K562 (cell line): ENCODE data around the gene EDARADD. TPM values are rescaled to one million over a fixed set of nuclear protein-coding genes. Genes with fewer than 3 reads are reported as not detected.

Source experiments
- ATAC-seq: fragments of 200-7000 bp; cut with Tn5 transposase; 3 replicates; pipeline ENCODE4 v1.9.1; 2020; ENCODE audit warnings: moderate library complexity
- BruUV-seq: library from RNA; stranded (reverse); fragments of 400-500 nt; replicated peaks from 2 replicates; lab custom pipeline; 2021; lab: Mats Ljungman, UMichigan
- CTCF ChIA-PET: fragments of 300-600 bp; formaldehyde crosslinking; extraction: SDS; loops from one replicate; lab custom pipeline; 2021; ENCODE audit warnings: low intra/inter-chr PET ratio; lab: Yijun Ruan, JAX
- POLR2A ChIA-PET: fragments of 300-600, 350-650 bp; sonication (Branson Sonifier 250); formaldehyde crosslinking; extraction: SDS; loops from one replicate; lab custom pipeline; 2021; ENCODE audit warnings: antibody characterized with exemption, inconsistent platforms; lab: Yijun Ruan, JAX
- DNase-seq, 4 experiments: peaks; one replicate each; pipeline versions ENCODE4 v3.0.0 to v3.0.0-alpha.2; 2011 to 2018; ENCODE audit warnings: low spot score in 3 of 4, mixed read lengths in 3 of 4; ENCODE audit errors: extremely low read depth in 1 of 4
- FAIRE-seq: peaks from 2 replicates; lab custom pipeline; 2011; peaks lifted over from hg19 to GRCh38; lab: Jason Lieb, UNC
- H2AFZ ChIP-seq: 2 replicates; pipeline ENCODE4 v1.6.0; 2011; ENCODE audit warnings: low read depth, low read length, control low read depth, inconsistent platforms
- H3K27ac ChIP-seq: fragments of 200-600 bp; 3 replicates; pipeline ENCODE4 v1.8.0; 2011; ENCODE audit warnings: low read depth, mild to moderate bottlenecking, control low read depth, inconsistent platforms, low read length, moderate library complexity, mixed read lengths; ENCODE audit errors: extremely low read depth
- H3K27me3 ChIP-seq, 2 experiments: fragments of 300-600 bp in 1 of 2; 2 replicates in 1 of 2; 3 replicates in 1 of 2; pipeline versions ENCODE4 v1.6.0 to v1.8.0; 2011; ENCODE audit warnings: inconsistent platforms in 2 of 2, low read length in 2 of 2, mild to moderate bottlenecking in 1 of 2, mixed read lengths in 1 of 2, moderate library complexity in 1 of 2; ENCODE audit not compliant: control insufficient read depth in 2 of 2, insufficient read depth in 2 of 2
- H3K36me3 ChIP-seq: fragments of 300-600 bp; 3 replicates; pipeline ENCODE4 v1.8.0; 2011; ENCODE audit warnings: mild to moderate bottlenecking, low read length, inconsistent platforms; ENCODE audit not compliant: control insufficient read depth, insufficient read depth
- H3K4me1 ChIP-seq, 2 experiments: fragments of 200-600 bp in 1 of 2; replicated peaks in 1 of 2; 2 replicates in 1 of 2; 3 replicates in 1 of 2; pipeline versions ENCODE4 v1.5.1 to v1.8.0; 2011; ENCODE audit warnings: inconsistent platforms in 2 of 2, low read length in 2 of 2, mild to moderate bottlenecking in 1 of 2, mixed read lengths in 1 of 2, moderate library complexity in 1 of 2; ENCODE audit not compliant: control insufficient read depth in 2 of 2, insufficient read depth in 2 of 2
- H3K4me2 ChIP-seq: 2 replicates; pipeline ENCODE4 v1.6.1; 2011; ENCODE audit warnings: low read length, control low read depth, inconsistent platforms, mixed read lengths; ENCODE audit not compliant: insufficient read depth
- H3K4me3 ChIP-seq: fragments of 200-600 bp; sonication (generic), shearing (Covaris generic); 2 replicates; pipeline ENCODE4 v1.5.1; 2016; ENCODE audit warnings: control low read depth, inconsistent platforms
- H3K79me2 ChIP-seq: fragments of 200-600 bp; 3 replicates; pipeline ENCODE4 v1.8.0; 2011; ENCODE audit warnings: low read length, inconsistent platforms; ENCODE audit not compliant: control insufficient read depth, insufficient read depth
- H3K9ac ChIP-seq, 2 experiments: 2 replicates each; pipeline versions ENCODE4 v1.6.0 to v1.6.1; 2011; ENCODE audit warnings: low read depth in 2 of 2, low read length in 2 of 2, control low read depth in 1 of 2, inconsistent platforms in 1 of 2, mild to moderate bottlenecking in 1 of 2, mixed read lengths in 1 of 2; ENCODE audit not compliant: insufficient read depth in 1 of 2
- H3K9me1 ChIP-seq: one replicate; pipeline ENCODE4 v1.6.0; 2011; ENCODE audit warnings: inconsistent platforms, mild to moderate bottlenecking, low read length, moderate library complexity; ENCODE audit not compliant: control insufficient read depth, insufficient read depth
- H3K9me3 ChIP-seq: replicated peaks from 2 replicates; pipeline ENCODE4 v1.5.1; 2011; ENCODE audit warnings: low read depth, low read length, inconsistent platforms; ENCODE audit not compliant: control insufficient read depth, insufficient read depth
- H4K20me1 ChIP-seq: replicated peaks from 2 replicates; pipeline ENCODE4 v1.6.1; 2011; ENCODE audit warnings: low read length, inconsistent platforms, mixed read lengths; ENCODE audit not compliant: control insufficient read depth, insufficient read depth
- CC2D1A ChIP-seq: fragments of 450-650 bp; IDR thresholded peaks from 2 replicates; pipeline ENCODE4 v1.6.1; 2017; ENCODE audit warnings: mild to moderate bottlenecking
- DEAF1 ChIP-seq: fragments of 450-650 bp; formaldehyde crosslinking; IDR thresholded peaks from 2 replicates; pipeline ENCODE4 v1.4.0; 2020; ENCODE audit warnings: mild to moderate bottlenecking, moderate library complexity
- DPF2 ChIP-seq: fragments of 450-650 bp; IDR thresholded peaks from 2 replicates; pipeline ENCODE4 v1.6.1; 2016
- E2F5 ChIP-seq: sonication (generic); formaldehyde crosslinking; IDR thresholded peaks from 2 replicates; pipeline ENCODE4 v1.8.0; 2022; ENCODE audit warnings: mild to moderate bottlenecking, missing genetic modification reagents
- MYC ChIP-seq, 2 experiments: fragments of 250-450 bp in 1 of 2; sonication (Bioruptor Pico) in 1 of 2; IDR thresholded peaks; 2 replicates each; pipeline versions ENCODE4 v1.5.1 to v1.6.1; 2012 to 2021; ENCODE audit warnings: low read depth in 2 of 2, borderline replicate concordance in 1 of 2, improper control_type of control experiment in 1 of 2, low read length in 1 of 2, mild to moderate bottlenecking in 1 of 2, moderate library complexity in 1 of 2
- PHF8 ChIP-seq: fragments of 200-600 bp; sonication (generic); IDR thresholded peaks from 2 replicates; pipeline ENCODE4 v1.6.1; 2012; ENCODE audit warnings: mixed run types, mild to moderate bottlenecking, inconsistent platforms, low read length, moderate library complexity, borderline replicate concordance
- RBM25 ChIP-seq: fragments of 200-400 bp; formaldehyde crosslinking; IDR thresholded peaks from 2 replicates; pipeline ENCODE4 v1.6.1; 2018; ENCODE audit warnings: low read length, low read depth, moderate library complexity; ENCODE audit not compliant: severe bottlenecking
- RREB1 ChIP-seq: fragments of 250-450 bp; sonication (Bioruptor Pico); IDR thresholded peaks from 2 replicates; pipeline ENCODE4 v1.4.0; 2020
- TRIM24 ChIP-seq, 2 experiments: fragments of 450-650 bp; IDR thresholded peaks; 2 replicates each; pipeline ENCODE4 v1.6.1; 2016
- ZC3H8 ChIP-seq: fragments of 450-650 bp; IDR thresholded peaks from 2 replicates; pipeline ENCODE4 v1.6.1; 2017
- ZNF121 ChIP-seq: sonication (generic); formaldehyde crosslinking; conservative IDR thresholded peaks from 2 replicates; pipeline ENCODE4 v1.8.0; 2022; ENCODE audit warnings: missing genetic modification reagents
- ZNF695 ChIP-seq: fragments of 450-650 bp; formaldehyde crosslinking; IDR thresholded peaks from 2 replicates; pipeline ENCODE4 v1.4.0; 2020; ENCODE audit warnings: mild to moderate bottlenecking, moderate library complexity
- WGBS: fragments of 100-300 bp; shearing (Covaris generic); methylation state at CpG from one replicate; pipeline ENCODE4 v1.1.6; 2016; ENCODE audit warnings: low coverage, mixed read lengths; ENCODE audit not compliant: insufficient coverage; ENCODE audit errors: missing lambda C conversion rate; 5-methylcytosine and 5-hydroxymethylcytosine counted together
- in situ Hi-C: fragments of 300-500 bp; cut with MboI; formaldehyde crosslinking; loops from 4 replicates; pipeline ENCODE4 v1.15.0; 2018; ENCODE audit warnings: inconsistent platforms, mixed read lengths
- intact Hi-C: fragments of 100-400 bp; cut with micrococcal nuclease; formaldehyde crosslinking; loops from 2 replicates; pipeline ENCODE4 v1.14.2; 2022
- polyA plus RNA-seq, 8 experiments: library from polyadenylated mRNA; depleted of rRNA in 4 of 8; stranded (reverse) in 5 of 8; unstranded in 3 of 8; fragments of >200 nt; fragmentation: Nextera tagmentation in 2 of 8; fragmentation: Illumina TruSeq in 1 of 8; extraction: Ambion mirVana in 2 of 8; extraction: Trizol in 1 of 8; gene quantifications; 2 replicates each; pipeline versions ENCODE4 v1.2.1 to v1.2.3, GENCODE V29; 2011 to 2014; ENCODE audit warnings: inconsistent platforms in 1 of 8, missing spikeins in 1 of 8
- total RNA-seq, 7 experiments: library from RNA; depleted of rRNA in 6 of 7; stranded (reverse); fragments of >200 nt in 6 of 7; fragmentation: Illumina TruSeq in 2 of 7; extraction: Trizol in 2 of 7; gene quantifications; 2 replicates each; pipeline versions ENCODE4 v1.2.1 to v1.2.3, GENCODE V29; 2011 to 2021; ENCODE audit warnings: low replicate concordance in 1 of 7

EDARADD gene
- total and polyA plus RNA-seq, 9 of the 15 experiments (the other 6 are each of a cell fraction or from before 2014, with no cell fraction given): 0.46 to 32.4 (median 20.6) TPM

GRCh38 chr1:236363237-236363636 is 30.8 kb upstream of the EDARADD start:
- H3K9ac ChIP-seq: no peak overlapping the region
- no peak for DNase-seq
- H3K4me3 ChIP-seq: no peak overlapping the region
- no peaks in the 10 kb centered on the region for H4K20me1 ChIP-seq
- no peak overlapping the region for H2AFZ ChIP-seq
- H3K9me1 ChIP-seq: no peaks in the 10 kb centered on the region
- intact Hi-C loops: no loop called here
- no peaks in the 10 kb centered on the region for H3K36me3 ChIP-seq
- ChIA-PET CTCF (no interaction called here), POLR2A (no interaction called here)
- no peak overlapping the region for H3K4me2 ChIP-seq
- no peaks in the 10 kb centered on the region for H3K9me3 ChIP-seq
- H3K79me2 ChIP-seq: no peaks in the 10 kb centered on the region
- TF ChIP-seq ZC3H8 (no peak), PHF8 (no peak), DEAF1 (no peak), E2F5 (CRISPR knock-in tag) (no peak), TRIM24 (IDR thresholded peaks at IDR 0.05) (0 out of 4 replicates have a peak, but pooled peaks of 1 of the 2 experiments have one; percentile 9), ZNF695 (no peak), MYC (IDR thresholded peaks at IDR 0.05; ENCODE audit: low read depth, low read length) (no peak), MYC (CRISPR knock-in tag; IDR thresholded peaks at IDR 0.05; ENCODE audit: borderline replicate concordance, low read depth) (no peak), DPF2 (no peak), RBM25 (peak; percentile 46), CC2D1A (peak; percentile 29; the same call in 1 of the 2 replicates), ZNF121 (CRISPR knock-in tag) (0 out of 2 replicates have a peak, but pooled peaks have one; percentile 50), RREB1 (no peak)
- TF ChIP-seq, all 486 proteins: peak for 4
- no peak for FAIRE-seq
- H3K27ac ChIP-seq: no peak overlapping the region
- no peaks in the 10 kb centered on the region; a peak in 1 of 5 replicates for H3K4me1 ChIP-seq
- 80% methylated on average over 5 of the region's 5 CpGs for WGBS
- in situ Hi-C loops: no loop called here
- no peak for ATAC-seq
- H3K27me3 ChIP-seq: no peaks in the 10 kb centered on the region
- BruUV-seq: no TSS peak
